VCaP (cell line): ENCODE data around the gene TSSK6.

ENCODE experiments used
- H3K27ac ChIP-seq: fragments of 450-650 bp; 2 replicates; pipeline ENCODE4 v1.5.1; 2017
- TF ChIP-seq, protein P1 (sequence below): fragments of 450-650 bp; conservative IDR thresholded peaks from 2 replicates; pipeline ENCODE4 v1.5.1; 2017; ENCODE audit warnings: mild to moderate bottlenecking, moderate library complexity

The TSSK6 gene

GRCh38 chr19:19466201-19466600 is 49.1 kb downstream of the TSSK6 start:
- TF ChIP-seq, protein P1, sequence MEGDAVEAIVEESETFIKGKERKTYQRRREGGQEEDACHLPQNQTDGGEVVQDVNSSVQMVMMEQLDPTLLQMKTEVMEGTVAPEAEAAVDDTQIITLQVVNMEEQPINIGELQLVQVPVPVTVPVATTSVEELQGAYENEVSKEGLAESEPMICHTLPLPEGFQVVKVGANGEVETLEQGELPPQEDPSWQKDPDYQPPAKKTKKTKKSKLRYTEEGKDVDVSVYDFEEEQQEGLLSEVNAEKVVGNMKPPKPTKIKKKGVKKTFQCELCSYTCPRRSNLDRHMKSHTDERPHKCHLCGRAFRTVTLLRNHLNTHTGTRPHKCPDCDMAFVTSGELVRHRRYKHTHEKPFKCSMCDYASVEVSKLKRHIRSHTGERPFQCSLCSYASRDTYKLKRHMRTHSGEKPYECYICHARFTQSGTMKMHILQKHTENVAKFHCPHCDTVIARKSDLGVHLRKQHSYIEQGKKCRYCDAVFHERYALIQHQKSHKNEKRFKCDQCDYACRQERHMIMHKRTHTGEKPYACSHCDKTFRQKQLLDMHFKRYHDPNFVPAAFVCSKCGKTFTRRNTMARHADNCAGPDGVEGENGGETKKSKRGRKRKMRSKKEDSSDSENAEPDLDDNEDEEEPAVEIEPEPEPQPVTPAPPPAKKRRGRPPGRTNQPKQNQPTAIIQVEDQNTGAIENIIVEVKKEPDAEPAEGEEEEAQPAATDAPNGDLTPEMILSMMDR, result no peak
- H3K27ac ChIP-seq, result no peak overlapping the region

- TF ChIP-seq, protein P1, result no peak
- no peak overlapping the region for H3K27ac ChIP-seq
Observed at GRCh38 chr19:19465436-19466070, 49.8 kb downstream of the TSSK6 start.

- TF ChIP-seq, protein P1, result no peak
- peak overlapping the region; percentile 47 for H3K27ac ChIP-seq
Observed at GRCh38 chr19:19464339-19465098, 50.8 kb downstream of the TSSK6 start.
